IPS-NIHi11 (cell line): Measurements from ENCODE around the gene ATP2B2.

Experiments used
- DNase-seq: peaks from one replicate; pipeline ENCODE4 v3.0.0; 2012; ENCODE audit warnings: mixed read lengths, low spot score

The ATP2B2 gene

GRCh38 chr3:10447527-10448260 is 57.7 kb downstream of the ATP2B2 start:
- no peak for DNase-seq

- no peak for DNase-seq
Observed at GRCh38 chr3:10447110-10447509, 58.3 kb downstream of the ATP2B2 start.

GRCh38 chr3:10445561-10446175 is 59.7 kb downstream of the ATP2B2 start:
- no peak for DNase-seq

GRCh38 chr3:10444511-10444910 is 60.9 kb downstream of the ATP2B2 start:
- no peak for DNase-seq

- DNase-seq: no peak
Observed at GRCh38 chr3:10444110-10444429, 61.3 kb downstream of the ATP2B2 start.

GRCh38 chr3:10443272-10444109 is 61.9 kb downstream of the ATP2B2 start:
- DNase-seq: no peak

- DNase-seq: no peak
Observed at GRCh38 chr3:10442151-10442795, 63.1 kb downstream of the ATP2B2 start.

GRCh38 chr3:10440684-10441083 is 64.7 kb downstream of the ATP2B2 start:
- DNase-seq: no peak

- no peak for DNase-seq
Observed at GRCh38 chr3:10438902-10439610, 66.3 kb downstream of the ATP2B2 start.

GRCh38 chr3:10437995-10438901 is 67.1 kb downstream of the ATP2B2 start:
- DNase-seq: no peak

GRCh38 chr3:10437272-10437994 is 68.0 kb downstream of the ATP2B2 start:
- DNase-seq: no peak

- no peak for DNase-seq
Observed at GRCh38 chr3:10435850-10436249, 69.5 kb downstream of the ATP2B2 start.

GRCh38 chr3:10434938-10435336 is 70.4 kb downstream of the ATP2B2 start:
- DNase-seq: no peak

GRCh38 chr3:10434144-10434937 is 71.0 kb downstream of the ATP2B2 start:
- no peak for DNase-seq

GRCh38 chr3:10432931-10433330 is 72.5 kb downstream of the ATP2B2 start:
- DNase-seq: no peak

GRCh38 chr3:10432156-10432845 is 73.1 kb downstream of the ATP2B2 start:
- DNase-seq: no peak

GRCh38 chr3:10430805-10431204 is 74.6 kb downstream of the ATP2B2 start:
- no peak for DNase-seq

- no peak for DNase-seq
Observed at GRCh38 chr3:10428406-10429091, 76.8 kb downstream of the ATP2B2 start.
